ENCODE measurements around the gene SLC17A5. TPM values are rescaled to one million over a fixed set of nuclear protein-coding genes. Genes with fewer than 3 reads are reported as not detected.
A peak's percentile ranks its signal among the peaks of the same experiment; 100 is the strongest.
"Not testable (repeated sequence)": the region's sequence is repeated elsewhere in the genome, so short reads cannot be mapped to it uniquely, and the experiment has no call there.

SLC17A5 gene
- total RNA-seq, 1 donor from 2014 or later, result 23.2 TPM

- no peak overlapping the region for H3K4me3 ChIP-seq
- no peak for TF ChIP-seq CTCF (IDR thresholded peaks at IDR 0.05)
- no peaks in the 10 kb centered on the region for H3K9me3 ChIP-seq
- intact Hi-C loops (cut with DNase I), result no loop called here
- peaks cover 33 to 37% of the 10 kb centered on the region in 2 donors for H3K36me3 ChIP-seq
- H3K27me3 ChIP-seq, result no peaks in the 10 kb centered on the region
- no peak for DNase-seq (ENCODE audit: low spot score in 2 of 2)
- H3K4me1 ChIP-seq, result no peaks in the 10 kb centered on the region
- H3K27ac ChIP-seq, result no peak overlapping the region
These were observed 16.4 kb downstream of the SLC17A5 start for GRCh38 chr6:73637404-73637803.

DNA sequence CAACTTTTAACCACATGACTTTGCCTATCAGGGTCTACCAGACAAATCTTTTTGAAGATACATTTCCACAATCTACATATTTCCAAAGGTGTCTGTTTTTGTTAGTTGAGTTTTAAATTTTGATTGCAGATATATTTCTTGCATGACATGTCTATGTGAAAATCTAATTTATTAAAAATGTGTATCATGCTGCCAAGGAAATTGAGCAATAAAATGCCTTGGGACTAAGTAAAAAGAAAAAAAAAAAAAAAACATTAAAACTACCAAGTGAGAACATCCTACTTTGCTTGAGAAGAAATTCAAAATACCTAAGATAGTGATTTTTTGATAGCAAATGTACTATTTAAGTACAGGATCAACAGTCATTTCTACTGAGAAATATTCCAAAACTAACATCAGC, 17.7 kb downstream of the SLC17A5 start:
- Histone ChIP-seq H3K9me3 (no peaks in the 10 kb centered on the region), H3K36me3 (peaks cover 40 to 45% of the 10 kb centered on the region in 2 donors), H3K4me1 (no peaks in the 10 kb centered on the region), H3K4me3 (no peak overlapping the region), H3K27me3 (no peaks in the 10 kb centered on the region), H3K27ac (peak overlapping the region; percentile 2 to 16)
- intact Hi-C loops (cut with DNase I), result no loop called here
- no peak for TF ChIP-seq CTCF (IDR thresholded peaks at IDR 0.05)
- no peak for DNase-seq (ENCODE audit: low spot score in 2 of 2)

DNA sequence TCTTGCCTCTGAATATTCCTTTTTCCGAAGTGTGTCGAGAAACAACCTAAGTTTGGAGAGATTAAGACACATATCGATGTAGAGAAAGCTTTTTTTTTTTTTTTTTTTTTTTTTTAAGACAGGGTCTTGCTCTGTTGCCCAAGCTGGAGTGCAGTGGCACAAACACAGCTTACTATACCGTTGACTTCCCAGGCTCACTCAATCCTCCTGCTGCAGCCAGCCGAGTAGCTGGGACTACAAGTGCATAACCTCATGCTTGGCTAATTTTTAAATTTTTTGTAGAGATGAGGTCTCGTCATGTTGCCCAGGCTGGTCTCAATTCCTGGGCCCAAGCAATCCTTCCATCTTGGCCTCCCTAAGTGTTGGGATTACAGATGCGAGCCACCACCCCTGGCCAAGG, 21.4 kb downstream of the SLC17A5 start:
- Histone ChIP-seq H3K4me3 (no peak overlapping the region), H3K9me3 (no peaks in the 10 kb centered on the region), H3K27ac (no peak overlapping the region), H3K4me1 (no peaks in the 10 kb centered on the region), H3K36me3 (peaks cover 55 to 57% of the 10 kb centered on the region in 2 donors), H3K27me3 (no peaks in the 10 kb centered on the region)
- intact Hi-C loops (cut with DNase I), result no loop called here
- no peak for TF ChIP-seq CTCF (IDR thresholded peaks at IDR 0.05)
- DNase-seq (ENCODE audit: low spot score in 2 of 2), result no peak

DNA sequence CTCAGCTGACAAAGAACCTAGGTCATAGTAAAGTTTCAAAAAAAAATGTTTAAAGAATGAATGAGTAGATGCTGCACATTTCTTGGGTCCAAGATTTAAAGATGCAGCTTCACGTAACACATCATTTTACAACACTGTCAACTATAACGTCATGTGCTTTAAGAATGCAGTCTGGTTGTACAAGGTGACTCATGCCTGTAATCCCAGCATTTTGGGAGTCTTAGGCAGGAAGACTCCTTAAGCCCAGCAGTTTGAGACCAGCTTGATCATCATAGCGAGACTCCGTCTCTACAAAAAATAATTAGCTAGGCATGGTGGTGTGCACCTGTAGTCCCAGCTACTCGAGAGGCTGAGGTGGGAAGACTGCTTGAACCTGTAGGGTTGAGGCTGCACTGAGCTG, 21.9 kb downstream of the SLC17A5 start:
- no peak for TF ChIP-seq CTCF (IDR thresholded peaks at IDR 0.05)
- Histone ChIP-seq H3K36me3 (peaks cover 58 to 61% of the 10 kb centered on the region in 2 donors), H3K27ac (no peak overlapping the region), H3K9me3 (no peaks in the 10 kb centered on the region), H3K27me3 (no peaks in the 10 kb centered on the region), H3K4me3 (no peak overlapping the region), H3K4me1 (no peaks in the 10 kb centered on the region)
- DNase-seq (ENCODE audit: low spot score in 2 of 2), result no peak
- intact Hi-C loops (cut with DNase I), result no loop called here

- no peaks in the 10 kb centered on the region for H3K27me3 ChIP-seq
- no peak overlapping the region for H3K4me3 ChIP-seq
- H3K4me1 ChIP-seq, result no peaks in the 10 kb centered on the region
- H3K36me3 ChIP-seq, result peaks cover 62 to 65% of the 10 kb centered on the region in 2 donors
- H3K27ac ChIP-seq, result no peak overlapping the region
- intact Hi-C loops (cut with DNase I), result no loop called here
- no peak for DNase-seq (ENCODE audit: low spot score in 2 of 2)
- no peak for TF ChIP-seq CTCF (IDR thresholded peaks at IDR 0.05)
- H3K9me3 ChIP-seq, result no peaks in the 10 kb centered on the region
These were observed 23.4 kb downstream of the SLC17A5 start for GRCh38 chr6:73630401-73630800.

DNA sequence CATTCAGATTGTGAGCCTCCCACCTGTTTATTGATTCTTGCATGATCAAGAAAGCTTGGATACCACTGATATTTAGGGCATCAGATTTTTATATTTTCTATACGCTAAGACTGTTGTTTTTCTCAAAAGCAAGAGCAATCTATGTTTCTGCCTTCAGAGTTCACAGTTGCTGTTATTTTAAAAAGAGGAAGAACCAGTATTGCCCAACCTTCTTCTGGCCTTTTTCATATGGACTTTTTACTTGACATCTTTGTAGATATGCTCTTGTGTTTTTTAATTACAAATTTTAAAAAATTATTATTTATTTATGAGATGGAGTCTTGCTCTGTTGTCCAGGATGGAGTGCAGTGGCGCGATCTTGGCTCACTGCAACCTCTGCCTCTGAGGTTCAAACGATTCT, 28.9 kb downstream of the SLC17A5 start:
- Histone ChIP-seq H3K4me1 (no peaks in the 10 kb centered on the region), H3K27me3 (no peaks in the 10 kb centered on the region), H3K36me3 (peaks cover 42 to 46% of the 10 kb centered on the region in 2 donors), H3K27ac (no peak overlapping the region), H3K9me3 (no peaks in the 10 kb centered on the region), H3K4me3 (no peak overlapping the region)
- intact Hi-C loops (cut with DNase I), result no loop called here
- no peak for DNase-seq (ENCODE audit: low spot score in 2 of 2)
- TF ChIP-seq CTCF (IDR thresholded peaks at IDR 0.05), result no peak

GRCh38 chr6:73623480-73623879, 30.3 kb downstream of the SLC17A5 start:
- H3K4me1 ChIP-seq; H3K27me3 ChIP-seq; H3K27ac ChIP-seq; DNase-seq (ENCODE audit: low spot score in 2 of 2); H3K4me3 ChIP-seq; H3K9me3 ChIP-seq; intact Hi-C loops (cut with DNase I): not testable (repeated sequence)
- peaks cover 31 to 43% of the 10 kb centered on the region in 2 donors for H3K36me3 ChIP-seq

DNA sequence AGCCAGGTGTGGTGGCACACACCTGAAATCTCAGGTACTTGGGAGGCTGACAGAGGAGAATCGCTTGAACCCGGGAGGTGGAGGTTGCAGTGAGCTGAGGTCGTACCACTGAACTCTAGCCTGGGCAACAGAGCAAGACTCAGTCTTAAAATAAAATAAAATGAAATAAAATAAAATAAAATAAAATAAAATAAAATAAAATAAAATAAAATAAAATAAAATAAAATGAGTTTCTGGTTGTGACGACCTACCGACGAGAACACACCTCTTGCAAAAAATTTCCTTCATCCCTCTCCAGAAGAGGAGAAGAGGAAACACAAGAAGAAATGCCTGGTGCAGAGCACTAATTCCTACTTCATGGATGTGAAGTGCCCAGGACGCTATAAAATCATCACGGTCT, 35.7 kb downstream of the SLC17A5 start:
- H3K9me3 ChIP-seq; H3K4me3 ChIP-seq; H3K27me3 ChIP-seq; intact Hi-C loops (cut with DNase I); H3K4me1 ChIP-seq; H3K27ac ChIP-seq; DNase-seq (ENCODE audit: low spot score in 2 of 2): not testable (repeated sequence)
- peaks cover 29 to 54% of the 10 kb centered on the region in 2 donors for H3K36me3 ChIP-seq
